GM19438 (cell line): ENCODE data around the gene PDCD11.
"Not testable (repeated sequence)": the region's sequence is repeated elsewhere in the genome, so short reads cannot be mapped to it uniquely, and the experiment has no call there.

Source experiments
- ATAC-seq: cut with Tn5 transposase; IDR thresholded peaks from one replicate; pipeline ENCODE4 v1.9.1; 2021; ENCODE audit warnings: low read depth; ENCODE audit not compliant: unreplicated experiment

The PDCD11 gene

DNA sequence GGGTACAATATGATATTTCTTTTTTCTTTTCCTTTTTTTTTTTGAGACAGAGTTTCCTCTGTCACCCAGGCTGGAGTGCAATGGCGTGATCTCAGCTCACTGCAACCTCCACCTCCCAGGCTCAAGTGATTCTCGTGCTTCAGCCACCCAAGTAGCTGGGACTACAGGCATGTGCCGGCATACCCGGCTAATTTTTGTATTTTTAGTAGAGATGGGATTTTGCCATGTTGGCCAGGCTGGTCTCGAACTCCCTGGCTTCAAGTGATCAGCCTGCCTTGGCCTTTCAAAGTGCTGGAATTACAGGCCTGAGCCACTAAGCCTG is 20.7 kb downstream of the PDCD11 start:
- not testable (repeated sequence) for ATAC-seq

DNA sequence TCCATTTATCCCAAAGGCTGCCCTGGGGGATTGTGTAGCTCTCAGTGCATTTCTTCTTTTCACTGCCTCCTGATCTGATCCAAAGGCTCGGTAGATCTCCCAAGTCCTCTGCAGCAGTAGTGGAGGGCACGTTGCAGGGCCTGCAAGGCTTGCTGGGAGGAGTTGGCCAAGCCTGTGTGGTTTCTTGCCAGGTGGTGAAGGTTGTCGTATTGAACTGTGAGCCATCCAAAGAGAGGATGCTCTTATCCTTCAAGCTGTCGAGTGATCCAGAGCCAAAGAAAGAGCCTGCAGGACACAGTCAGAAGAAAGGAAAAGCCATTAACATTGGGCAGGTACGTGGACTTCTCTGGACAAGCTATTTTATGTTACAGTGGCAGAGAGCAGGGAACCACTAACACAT is 21.2 kb downstream of the PDCD11 start:
- no peak for ATAC-seq

DNA sequence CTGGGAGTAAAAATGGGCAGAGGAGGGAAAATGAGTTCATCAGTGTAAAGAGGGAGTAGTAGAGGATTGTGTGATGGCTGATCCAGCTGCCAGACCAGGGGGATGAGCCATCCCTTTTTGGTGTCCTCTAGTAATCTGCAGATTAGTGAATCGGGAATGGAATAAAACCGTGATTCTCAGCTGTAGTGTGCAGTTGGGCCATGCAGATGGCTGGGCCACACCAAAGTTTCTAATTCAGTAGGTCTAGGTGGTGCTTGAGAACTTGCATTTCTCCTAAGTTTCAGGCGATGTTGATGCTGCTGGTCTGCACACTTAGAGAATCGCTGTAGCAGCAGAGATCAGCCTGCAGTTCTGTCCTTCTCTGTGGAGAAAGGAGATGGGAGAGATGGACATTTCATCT is 22.7 kb downstream of the PDCD11 start:
- ATAC-seq, result no peak

DNA sequence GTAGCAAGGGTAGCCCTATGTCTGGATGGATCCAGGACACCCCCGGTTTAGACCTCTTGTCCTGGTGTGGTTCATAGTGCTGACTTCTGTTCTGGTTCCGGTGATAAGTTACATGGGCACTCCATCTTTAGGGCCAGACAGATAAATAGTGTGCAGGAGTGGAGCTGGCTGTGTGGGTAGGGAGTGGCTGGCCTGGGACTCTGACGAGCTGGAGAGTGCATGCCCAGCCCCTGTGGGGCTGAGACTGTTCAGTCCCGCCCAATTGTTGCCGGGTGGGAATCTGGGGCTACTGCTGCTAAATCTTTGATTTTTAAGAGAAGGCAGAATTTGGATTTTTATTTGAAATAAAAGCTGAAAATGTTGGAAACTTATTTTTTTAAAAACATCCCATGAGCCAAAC is 27.3 kb downstream of the PDCD11 start:
- no peak for ATAC-seq

DNA sequence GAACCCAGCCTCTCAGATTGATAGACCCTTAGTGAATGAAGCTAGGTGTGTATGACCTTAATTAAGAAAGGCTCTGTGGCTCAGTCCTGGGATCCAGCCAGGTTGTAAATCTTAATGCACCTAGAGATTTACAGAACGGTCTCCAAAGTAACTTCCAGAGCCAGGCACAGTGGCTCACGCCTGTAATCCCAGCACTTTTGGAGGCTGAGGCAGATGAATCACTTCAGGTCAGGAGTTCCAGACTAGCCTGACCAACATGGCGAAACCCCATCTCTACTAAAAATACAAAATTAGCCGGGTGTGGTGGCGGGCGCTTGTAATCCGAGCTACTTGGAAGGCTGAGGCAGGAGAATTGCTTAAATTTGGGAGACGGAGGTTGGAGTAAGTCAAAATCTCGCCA is 31.4 kb downstream of the PDCD11 start:
- ATAC-seq, result no peak

DNA sequence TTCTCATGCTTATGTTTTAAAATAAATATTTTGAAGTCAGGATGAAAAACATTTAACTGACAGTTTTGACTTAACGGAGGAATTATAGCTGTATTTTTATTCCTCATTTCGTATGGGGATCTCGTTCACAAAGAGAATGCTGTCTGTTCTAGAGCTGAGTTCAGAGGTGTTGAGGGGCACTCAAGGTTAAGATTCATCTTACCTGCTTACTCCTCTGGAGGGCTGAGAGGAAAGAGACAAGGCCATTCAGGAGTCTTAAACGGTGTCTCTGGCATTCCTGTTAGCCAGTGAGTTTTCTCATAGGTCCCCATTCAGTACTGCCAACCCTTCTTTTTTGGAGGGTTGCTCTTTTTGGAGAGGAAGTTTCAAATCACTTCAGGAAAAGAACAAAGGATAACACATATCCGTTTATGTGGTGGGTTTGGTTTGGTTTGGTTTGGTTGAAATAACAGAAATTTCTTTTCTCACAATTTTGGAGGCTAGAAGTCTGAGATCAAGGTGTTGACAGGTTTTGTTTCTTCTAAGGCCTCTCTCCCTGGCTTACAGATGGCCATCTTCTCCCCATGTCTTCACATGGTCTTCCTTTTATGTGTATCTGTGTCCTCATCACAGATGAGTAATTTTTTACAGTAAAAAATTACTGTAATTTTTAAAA is 32.7 kb downstream of the PDCD11 start:
- no peak for ATAC-seq

DNA sequence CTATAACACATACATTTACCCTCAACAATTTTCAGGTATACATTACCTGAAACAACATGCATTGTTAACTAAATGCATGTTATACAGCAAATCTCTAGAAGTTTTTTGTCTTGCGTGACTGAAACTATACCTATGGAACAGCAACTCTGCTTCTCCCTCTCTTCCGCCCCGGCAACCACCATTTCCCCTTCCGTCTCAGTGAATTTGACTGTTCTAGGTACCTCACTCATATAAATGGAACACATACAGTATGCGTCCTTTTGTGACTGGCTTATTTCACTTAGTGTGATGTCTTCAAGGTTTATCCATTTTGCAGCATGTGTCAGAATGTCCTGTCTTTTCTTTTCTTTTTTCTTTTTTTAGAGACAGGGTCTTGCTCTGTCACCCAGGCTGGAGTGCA is 33.2 kb downstream of the PDCD11 start:
- no peak for ATAC-seq

DNA sequence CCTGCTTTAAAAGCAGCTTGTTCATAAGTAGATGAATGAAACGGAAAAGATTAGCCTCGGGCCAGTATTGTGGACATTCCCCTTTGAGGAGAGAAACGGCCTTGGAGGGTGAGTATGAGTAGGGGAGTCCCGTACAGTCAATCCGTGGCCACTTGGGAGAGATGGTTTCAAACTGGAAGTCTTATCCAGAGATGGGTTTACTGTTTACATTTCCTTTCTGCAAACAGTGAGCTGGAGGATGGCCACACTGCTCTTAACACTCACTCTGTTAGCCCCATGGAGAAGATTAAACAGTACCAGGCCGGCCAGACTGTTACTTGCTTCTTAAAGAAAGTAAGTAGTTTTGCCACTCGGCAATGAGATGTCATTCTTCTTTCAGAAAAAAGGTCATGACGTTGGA is 35.5 kb downstream of the PDCD11 start:
- ATAC-seq, result no peak

DNA sequence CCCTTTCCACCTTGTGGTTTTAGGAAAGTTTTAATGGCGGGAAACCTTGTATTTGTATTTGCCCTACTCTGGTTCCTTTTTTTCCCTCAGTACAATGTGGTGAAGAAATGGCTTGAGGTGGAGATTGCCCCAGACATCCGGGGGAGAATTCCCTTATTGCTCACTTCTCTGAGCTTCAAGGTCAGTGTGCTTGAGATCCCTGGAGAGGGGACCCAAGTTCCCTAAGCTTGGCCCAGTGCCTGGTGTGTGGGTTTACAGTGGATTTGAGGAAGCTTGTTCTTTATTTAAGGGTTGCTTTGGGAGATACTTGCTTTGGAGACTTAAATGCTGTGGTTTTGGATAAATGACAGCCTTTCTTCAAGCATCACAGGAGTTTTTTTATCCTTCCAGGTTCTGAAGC is 37.4 kb downstream of the PDCD11 start:
- ATAC-seq, result no peak

DNA sequence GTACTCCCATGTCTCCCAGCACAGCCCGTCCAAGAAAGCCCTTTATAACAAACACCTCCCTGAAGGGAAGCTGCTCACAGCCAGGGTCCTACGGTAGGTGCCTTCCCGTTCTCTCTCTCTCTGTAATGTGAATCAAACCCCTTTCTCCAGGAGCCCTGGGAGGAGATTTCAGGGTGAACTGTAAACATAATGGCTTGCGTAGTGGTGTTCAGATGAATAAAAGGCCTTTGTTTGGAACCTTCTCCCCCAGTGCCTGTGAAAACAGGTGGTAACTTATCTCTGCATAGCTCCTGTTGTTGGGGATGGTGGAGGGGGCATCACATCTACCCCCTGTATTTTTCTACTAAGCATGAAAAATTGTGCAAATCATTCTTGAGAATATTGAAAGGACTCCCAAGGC is 43.4 kb downstream of the PDCD11 start:
- no peak for ATAC-seq

DNA sequence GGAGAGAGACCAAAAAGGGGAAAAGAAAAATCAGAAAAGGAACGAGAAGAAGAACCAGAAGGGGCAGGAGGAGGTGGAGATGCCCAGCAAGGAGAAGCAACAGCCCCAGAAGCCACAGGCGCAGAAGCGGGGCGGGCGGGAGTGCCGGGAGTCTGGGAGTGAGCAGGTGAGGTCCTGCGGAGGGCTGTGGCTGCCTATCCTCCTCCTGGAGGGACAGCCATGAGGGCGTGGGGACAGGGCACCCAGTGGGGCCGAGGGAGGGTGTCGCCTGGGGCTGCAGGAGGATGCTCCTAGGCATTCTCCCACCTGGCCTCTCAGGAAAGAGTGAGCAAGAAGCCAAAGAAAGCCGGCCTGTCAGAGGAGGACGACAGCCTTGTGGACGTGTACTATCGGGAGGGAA is 44.0 kb downstream of the PDCD11 start:
- ATAC-seq, result no peak

DNA sequence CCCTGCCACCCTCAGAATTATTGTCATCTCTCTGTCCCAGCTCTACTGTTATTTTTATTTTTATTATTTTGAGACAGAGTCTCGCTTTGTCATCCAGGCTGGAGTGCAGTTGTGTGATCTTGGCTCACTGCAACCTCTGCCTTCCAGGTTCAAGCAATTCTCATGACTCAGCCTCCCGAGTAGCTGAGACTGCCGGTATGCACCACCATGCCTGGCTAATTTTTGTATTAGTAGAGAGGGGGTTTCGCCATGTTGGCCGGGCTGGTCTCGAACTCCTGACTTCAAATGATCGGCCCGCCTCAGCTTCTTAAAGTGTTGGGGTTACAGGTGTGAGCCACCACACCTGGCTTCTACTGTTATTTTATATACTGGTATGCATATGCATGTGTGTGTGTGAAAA is 44.8 kb downstream of the PDCD11 start:
- ATAC-seq, result no peak

DNA sequence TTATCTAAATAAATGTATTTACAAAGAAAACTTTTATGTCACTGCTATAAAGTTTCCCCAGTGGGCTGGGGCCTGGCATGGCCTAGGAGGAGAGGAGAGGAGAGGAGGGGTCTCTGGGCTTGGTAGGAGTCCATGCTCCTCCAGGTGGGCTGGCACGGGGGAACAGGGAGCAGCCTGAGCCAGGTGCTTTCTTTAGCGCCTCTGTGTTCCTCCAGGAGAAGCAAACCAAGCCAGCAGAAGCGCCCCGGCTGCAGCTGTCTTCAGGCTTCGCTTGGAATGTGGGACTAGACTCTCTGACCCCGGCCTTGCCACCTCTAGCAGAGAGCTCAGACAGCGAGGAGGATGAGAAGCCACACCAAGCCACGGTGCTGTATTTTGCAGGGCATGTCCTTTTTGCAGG is 45.2 kb downstream of the PDCD11 start:
- ATAC-seq, result no peak

DNA sequence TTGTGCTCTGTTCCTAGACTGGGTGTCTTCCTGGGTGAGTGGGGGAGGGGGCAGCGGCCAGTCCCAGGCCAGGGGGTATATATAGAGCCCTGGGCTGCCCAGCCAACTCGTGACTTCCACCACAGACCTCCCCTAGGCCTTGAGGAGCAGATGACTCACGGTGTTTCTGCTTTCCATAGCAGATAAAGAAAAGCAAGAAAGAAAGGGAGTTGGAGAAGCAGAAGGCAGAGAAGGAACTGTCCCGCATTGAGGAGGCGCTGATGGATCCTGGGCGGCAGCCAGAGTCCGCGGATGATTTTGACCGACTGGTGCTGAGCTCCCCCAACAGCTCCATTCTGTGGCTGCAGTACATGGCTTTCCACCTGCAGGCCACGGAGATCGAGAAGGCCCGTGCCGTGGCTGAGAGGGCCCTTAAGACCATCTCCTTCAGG is 45.6 kb downstream of the PDCD11 start:
- ATAC-seq, result no peak

DNA sequence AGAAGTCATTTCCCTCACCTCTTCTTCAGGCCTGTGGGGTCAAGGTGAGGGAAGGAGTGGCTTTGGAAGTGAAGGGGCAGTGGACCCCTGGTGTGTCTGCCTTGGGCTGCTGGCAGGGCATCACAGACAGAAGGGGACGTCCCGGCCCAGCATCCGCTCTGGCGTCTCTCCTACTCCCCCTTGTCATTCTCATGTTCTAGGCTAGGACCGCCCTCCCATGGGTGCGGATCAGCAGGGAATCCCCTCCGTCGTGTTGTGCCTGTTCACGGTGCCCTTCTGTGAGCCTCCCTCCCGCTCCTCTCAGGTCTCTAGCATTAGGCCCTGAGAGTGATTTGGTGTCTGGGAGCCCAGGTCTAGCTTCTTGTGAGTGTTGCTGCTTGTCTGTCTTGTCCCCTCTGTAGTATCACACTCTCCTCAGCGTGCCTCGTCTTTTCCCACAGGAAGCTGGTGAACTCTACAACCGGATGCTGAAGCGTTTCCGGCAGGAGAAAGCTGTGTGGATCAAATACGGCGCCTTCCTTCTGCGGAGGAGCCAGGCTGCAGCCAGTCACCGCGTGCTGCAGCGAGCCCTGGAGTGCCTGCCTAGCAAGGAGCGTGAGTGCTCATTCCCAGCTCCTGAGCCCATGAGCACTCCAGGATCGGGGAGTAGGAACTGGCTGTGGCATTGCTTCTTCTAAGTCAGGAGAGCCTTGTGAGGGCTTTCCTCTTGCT is 47.2 kb downstream of the PDCD11 start:
- no peak for ATAC-seq

DNA sequence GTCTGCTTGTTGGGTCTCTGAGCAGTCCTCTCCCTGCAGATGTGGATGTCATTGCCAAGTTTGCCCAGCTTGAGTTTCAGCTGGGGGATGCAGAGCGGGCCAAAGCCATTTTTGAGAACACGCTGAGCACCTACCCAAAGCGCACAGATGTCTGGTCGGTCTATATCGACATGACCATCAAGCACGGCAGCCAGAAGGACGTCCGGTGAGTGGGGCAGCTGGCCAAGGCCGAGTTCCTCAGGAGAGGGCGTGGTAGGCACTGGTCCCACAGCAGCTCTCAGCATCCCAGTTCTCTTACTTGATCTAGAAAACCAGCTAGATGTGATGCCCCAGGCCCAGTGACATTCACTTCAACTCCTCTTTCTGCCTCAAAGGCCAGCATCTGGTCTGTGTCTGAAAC is 48.1 kb downstream of the PDCD11 start:
- no peak for ATAC-seq

DNA sequence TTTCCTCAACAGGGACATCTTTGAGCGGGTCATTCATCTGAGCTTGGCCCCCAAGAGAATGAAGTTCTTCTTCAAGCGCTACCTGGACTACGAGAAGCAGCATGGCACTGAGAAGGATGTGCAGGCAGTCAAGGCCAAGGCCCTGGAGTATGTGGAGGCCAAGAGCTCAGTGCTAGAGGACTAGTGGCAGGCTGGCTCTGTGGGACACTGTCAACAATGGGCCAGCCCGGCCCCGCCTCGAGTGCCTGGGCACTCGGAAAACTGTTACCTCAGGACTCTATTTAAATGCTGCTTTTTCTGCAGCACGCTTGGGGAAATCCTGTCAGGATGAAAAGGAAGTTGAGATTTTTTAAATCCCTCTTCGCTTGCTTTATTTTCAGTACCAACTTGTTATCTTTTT is 48.9 kb downstream of the PDCD11 start:
- ATAC-seq, result no peak

DNA sequence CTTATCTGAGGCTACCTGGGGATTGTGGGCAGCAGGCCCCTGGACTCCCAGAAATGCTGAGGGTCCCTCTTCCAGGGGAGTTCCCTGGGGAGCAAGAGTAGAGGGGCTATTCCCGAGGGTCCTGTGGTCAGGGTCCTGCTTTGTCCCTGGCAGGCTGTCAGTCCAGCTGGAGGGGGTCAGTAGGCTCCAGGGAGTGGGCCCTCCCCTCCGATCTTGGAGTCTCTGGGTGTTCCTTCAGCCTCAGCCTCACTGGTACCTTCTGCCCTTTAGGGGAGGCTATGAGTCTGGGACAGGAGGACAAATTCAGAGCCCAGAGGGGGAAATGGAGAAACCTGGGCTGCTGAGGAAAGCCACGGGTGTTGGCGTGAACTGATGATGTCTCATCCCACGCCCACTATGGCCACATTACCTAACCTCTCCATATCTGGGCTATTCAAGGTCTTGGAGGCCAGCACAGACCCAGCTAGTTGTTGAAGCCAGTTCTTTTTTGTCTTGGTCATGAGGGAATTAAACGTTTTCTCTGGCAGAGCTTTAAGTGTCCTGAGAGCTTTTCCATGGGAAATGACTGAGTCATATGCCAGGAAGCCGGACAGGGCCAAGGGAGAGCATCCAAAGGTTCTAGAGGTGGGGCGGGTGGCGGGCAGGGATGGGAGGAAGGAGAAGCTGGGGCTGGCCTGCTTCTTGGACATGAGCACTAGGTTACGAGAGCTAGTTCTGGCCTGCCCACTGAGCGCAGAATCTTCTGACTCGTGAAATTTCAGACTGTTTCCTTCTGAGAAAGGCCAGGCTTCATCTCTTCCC is 49.5 kb downstream of the PDCD11 start:
- ATAC-seq, result no peak

DNA sequence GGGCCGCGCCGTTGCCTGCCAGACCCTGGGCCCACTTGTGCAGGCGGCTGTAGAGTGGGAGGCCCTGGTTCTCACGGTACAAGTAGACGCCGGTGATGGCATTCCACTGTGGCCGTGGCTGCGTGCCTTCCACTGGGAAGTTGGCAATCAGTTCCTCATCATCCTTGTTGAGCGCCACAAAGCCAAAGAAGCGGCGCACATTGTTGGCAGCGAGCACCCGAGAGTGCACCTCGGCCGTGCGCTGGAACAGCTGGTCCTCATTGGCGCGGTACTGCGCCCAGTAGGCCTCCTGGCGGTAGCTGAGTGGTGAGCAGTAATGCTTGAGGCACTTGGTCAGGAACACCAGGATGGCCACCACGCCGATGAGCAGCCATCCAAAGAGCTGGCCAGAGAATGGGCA is 50.8 kb downstream of the PDCD11 start:
- no peak for ATAC-seq

DNA sequence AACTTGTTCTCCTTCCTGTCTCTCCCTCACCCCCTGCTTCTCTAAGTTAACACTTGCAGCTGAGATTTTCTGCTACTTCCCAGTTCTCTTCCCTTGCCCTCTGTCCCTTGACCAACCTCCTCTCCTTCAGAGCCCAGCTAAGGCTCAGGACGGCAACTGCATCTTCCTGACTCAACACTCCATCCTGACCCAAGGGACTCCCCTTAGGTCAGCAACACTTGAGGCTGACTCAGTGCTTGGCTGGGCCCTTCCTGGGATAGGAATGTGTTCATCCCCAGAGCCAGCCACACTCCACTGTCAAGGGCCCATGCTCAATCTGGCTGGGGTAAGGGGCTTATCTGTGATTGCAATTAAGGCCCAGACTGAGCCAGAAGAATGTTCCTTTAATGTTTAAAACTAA is 52.3 kb downstream of the PDCD11 start:
- ATAC-seq, result no peak

DNA sequence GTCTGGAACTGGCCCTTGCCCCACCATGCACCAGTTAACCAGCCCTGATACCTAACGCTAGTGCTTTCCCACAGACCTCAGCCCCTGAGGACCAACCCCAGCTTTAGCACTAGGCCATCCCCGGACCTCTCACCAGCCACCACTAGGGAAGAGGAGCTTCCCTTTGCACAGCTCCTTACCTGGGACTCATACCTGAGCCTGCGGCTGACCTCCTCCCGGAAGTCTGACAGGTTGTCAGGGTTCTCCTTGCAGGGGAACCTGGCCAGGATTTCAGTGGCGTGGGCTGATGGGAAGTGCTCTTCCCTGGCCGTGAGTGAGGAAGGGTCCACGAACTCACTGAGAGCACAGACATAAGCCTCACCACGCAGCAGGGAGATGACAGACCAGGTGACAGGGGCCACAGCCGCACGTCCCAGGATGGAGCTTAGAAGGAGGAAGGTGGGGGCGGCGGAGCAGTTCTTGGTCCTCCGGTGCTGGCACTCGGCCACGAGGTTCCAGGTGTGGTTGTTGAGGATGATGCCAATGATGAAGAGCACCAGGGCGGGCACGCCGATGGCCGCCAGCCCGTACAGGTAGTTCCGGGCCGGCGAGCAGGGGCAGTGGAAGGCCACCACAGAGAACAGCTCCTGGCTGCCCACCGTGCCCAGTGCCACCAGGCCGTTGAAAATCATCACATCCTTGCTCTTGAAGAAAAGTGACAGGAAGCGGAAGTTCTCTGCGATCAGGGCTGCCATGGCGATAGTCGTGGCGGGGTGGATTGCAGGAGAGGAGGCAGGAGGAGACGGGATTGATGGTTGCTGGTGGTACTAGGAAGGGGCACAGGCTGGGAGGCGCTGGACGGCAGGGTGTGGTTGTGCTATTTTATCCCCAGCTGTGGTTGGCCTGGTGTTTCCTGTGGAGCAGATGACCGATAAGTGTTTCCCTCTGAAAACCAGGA is 53.0 kb downstream of the PDCD11 start:
- no peak for ATAC-seq
